ENCODE data around the gene SCN1A. TPM values are rescaled to one million over a fixed set of nuclear protein-coding genes. Genes with fewer than 3 reads are reported as not detected.

The SCN1A gene
- polyA plus RNA-seq, 1 of the 3 experiments (the other 2 are of a cell fraction), result not detected

DNA sequence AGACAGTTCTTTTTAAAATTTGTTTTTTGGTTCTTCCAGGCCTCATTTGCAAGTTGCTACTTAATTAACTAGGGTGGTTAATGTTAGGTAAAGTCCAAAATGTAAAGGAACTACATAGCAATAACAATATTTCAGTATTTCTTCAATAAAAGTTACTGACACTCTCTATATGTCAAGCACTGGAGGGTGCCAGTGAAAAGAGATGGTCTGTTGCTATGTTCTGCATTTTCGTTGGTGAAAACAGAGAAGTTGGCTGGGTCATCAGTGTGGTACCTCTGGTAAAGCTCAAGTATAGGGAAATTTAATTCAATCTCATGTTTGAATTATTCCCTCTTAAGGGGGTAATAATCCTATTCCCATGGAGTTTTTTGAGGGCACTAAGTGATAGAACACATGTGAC, 16.3 kb upstream of the SCN1A start:
- no peaks in the 10 kb centered on the region for H3K9me2 ChIP-seq
- TF ChIP-seq, protein P1, sequence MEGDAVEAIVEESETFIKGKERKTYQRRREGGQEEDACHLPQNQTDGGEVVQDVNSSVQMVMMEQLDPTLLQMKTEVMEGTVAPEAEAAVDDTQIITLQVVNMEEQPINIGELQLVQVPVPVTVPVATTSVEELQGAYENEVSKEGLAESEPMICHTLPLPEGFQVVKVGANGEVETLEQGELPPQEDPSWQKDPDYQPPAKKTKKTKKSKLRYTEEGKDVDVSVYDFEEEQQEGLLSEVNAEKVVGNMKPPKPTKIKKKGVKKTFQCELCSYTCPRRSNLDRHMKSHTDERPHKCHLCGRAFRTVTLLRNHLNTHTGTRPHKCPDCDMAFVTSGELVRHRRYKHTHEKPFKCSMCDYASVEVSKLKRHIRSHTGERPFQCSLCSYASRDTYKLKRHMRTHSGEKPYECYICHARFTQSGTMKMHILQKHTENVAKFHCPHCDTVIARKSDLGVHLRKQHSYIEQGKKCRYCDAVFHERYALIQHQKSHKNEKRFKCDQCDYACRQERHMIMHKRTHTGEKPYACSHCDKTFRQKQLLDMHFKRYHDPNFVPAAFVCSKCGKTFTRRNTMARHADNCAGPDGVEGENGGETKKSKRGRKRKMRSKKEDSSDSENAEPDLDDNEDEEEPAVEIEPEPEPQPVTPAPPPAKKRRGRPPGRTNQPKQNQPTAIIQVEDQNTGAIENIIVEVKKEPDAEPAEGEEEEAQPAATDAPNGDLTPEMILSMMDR (IDR thresholded peaks at IDR 0.05), result no peak
- TF ChIP-seq FOXM1 (IDR thresholded peaks at IDR 0.05; ENCODE audit: low read depth), result no peak
- TF ChIP-seq MEF2A (IDR thresholded peaks at IDR 0.05; ENCODE audit: borderline replicate concordance, low read depth), result no peak
- TF ChIP-seq POLR2AphosphoS5 (IDR thresholded peaks at IDR 0.05; ENCODE audit: low read depth, low read length), result no peak
- no peak for TF ChIP-seq TEAD4 (IDR thresholded peaks at IDR 0.05; ENCODE audit: borderline replicate concordance, insufficient read depth)
- TF ChIP-seq MXI1 (IDR thresholded peaks at IDR 0.05; ENCODE audit: low read depth, low read length), result no peak
- no peak for TF ChIP-seq JUND (IDR thresholded peaks at IDR 0.05)
- TF ChIP-seq CHD2 (IDR thresholded peaks at IDR 0.05; ENCODE audit: low read length, partially characterized antibody), result no peak
- TF ChIP-seq, protein P2, sequence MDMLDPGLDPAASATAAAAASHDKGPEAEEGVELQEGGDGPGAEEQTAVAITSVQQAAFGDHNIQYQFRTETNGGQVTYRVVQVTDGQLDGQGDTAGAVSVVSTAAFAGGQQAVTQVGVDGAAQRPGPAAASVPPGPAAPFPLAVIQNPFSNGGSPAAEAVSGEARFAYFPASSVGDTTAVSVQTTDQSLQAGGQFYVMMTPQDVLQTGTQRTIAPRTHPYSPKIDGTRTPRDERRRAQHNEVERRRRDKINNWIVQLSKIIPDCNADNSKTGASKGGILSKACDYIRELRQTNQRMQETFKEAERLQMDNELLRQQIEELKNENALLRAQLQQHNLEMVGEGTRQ (IDR thresholded peaks at IDR 0.05; ENCODE audit: borderline replicate concordance, low read depth, low read length), result no peak
- TF ChIP-seq, protein P3, sequence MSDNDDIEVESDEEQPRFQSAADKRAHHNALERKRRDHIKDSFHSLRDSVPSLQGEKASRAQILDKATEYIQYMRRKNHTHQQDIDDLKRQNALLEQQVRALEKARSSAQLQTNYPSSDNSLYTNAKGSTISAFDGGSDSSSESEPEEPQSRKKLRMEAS (IDR thresholded peaks at IDR 0.05; ENCODE audit: low read depth), result no peak
- no peak overlapping the region for H3K27ac ChIP-seq (ENCODE audit: low read depth in 2 of 2, low read length in 1 of 2)
- no peaks in the 10 kb centered on the region for H4K20me1 ChIP-seq (ENCODE audit: insufficient read depth)
- 45% methylated on average over 1 of the region's 1 CpG for WGBS (ENCODE audit: low lambda C conversion rate)
- no peaks in the 10 kb centered on the region for H3K4me1 ChIP-seq (ENCODE audit: control insufficient read depth in 1 of 2, insufficient read depth in 2 of 2, low read depth in 1 of 2, low read length in 1 of 2)
- no peak overlapping the region for H2AFZ ChIP-seq (ENCODE audit: low read depth)
- H3K27me3 ChIP-seq (ENCODE audit: insufficient read depth), result no peaks in the 10 kb centered on the region
- no peaks in the 10 kb centered on the region for H3K79me2 ChIP-seq (ENCODE audit: insufficient read depth)
- no peak overlapping the region for H3K4me2 ChIP-seq
- ChIA-PET POLR2A (no interaction called here), CTCF (interaction anchor here (1.3 to 1.8 kb wide), 2 partner anchors 8 to 16 kb away, joined by 3 to 4 read pairs; partner anchors contain the start of gene SCN1A)
- no peak overlapping the region for H3K9ac ChIP-seq
- H3K4me3 ChIP-seq (ENCODE audit: low read depth in 2 of 2, low read length in 1 of 2), result no peak overlapping the region
- H3F3A ChIP-seq (replicated peaks; ENCODE audit: insufficient read depth), result no peaks in the 10 kb centered on the region
- no peak for DNase-seq
- no peaks in the 10 kb centered on the region for H3K9me3 ChIP-seq
- no peaks in the 10 kb centered on the region for H3K36me3 ChIP-seq (replicated peaks in 1 of 2; ENCODE audit: control insufficient read depth in 1 of 2, insufficient read depth in 2 of 2, low read length in 1 of 2)

DNA sequence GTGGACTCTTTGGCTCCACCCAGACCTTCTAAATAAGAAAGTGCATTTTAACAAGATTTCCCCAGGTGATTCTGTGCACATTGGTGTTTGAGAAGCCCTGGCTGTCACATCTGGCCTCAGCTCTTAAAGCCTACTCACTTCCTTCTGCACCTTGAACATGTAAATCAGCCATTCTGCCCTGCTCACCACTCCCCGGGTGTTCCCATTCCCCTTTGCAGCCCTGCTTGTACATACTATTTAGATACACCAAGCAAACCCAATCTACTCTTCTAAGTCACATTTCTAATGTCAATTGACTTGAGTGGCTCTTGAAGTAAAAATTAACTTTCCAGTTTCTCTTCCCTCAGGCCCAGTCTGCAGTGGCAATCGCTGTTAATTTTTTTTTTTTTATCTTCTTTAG, 13.1 kb upstream of the SCN1A start:
- Histone ChIP-seq H3K36me3 (replicated peaks in 1 of 2; ENCODE audit: control insufficient read depth in 1 of 2, insufficient read depth in 2 of 2, low read length in 1 of 2) (no peaks in the 10 kb centered on the region), H2AFZ (ENCODE audit: low read depth) (no peak overlapping the region), H3K4me1 (ENCODE audit: control insufficient read depth in 1 of 2, insufficient read depth in 2 of 2, low read depth in 1 of 2, low read length in 1 of 2) (no peaks in the 10 kb centered on the region), H3K9me3 (no peaks in the 10 kb centered on the region), H3K4me2 (no peak overlapping the region), H4K20me1 (ENCODE audit: insufficient read depth) (no peaks in the 10 kb centered on the region), H3K27me3 (ENCODE audit: insufficient read depth) (no peaks in the 10 kb centered on the region), H3F3A (replicated peaks; ENCODE audit: insufficient read depth) (no peaks in the 10 kb centered on the region), H3K79me2 (ENCODE audit: insufficient read depth) (no peaks in the 10 kb centered on the region), H3K4me3 (ENCODE audit: low read depth in 2 of 2, low read length in 1 of 2) (no peak overlapping the region), H3K9ac (no peak overlapping the region), H3K9me2 (no peaks in the 10 kb centered on the region), H3K27ac (ENCODE audit: low read depth in 2 of 2, low read length in 1 of 2) (no peak overlapping the region)
- DNase-seq, result no peak
- POLR2A ChIA-PET, result no interaction called here
- CTCF ChIA-PET, result interaction anchor here (0.9 to 1.0 kb wide), 2 partner anchors 34 to 79 kb away, joined by 3 read pairs; no protein-coding TSS in a partner anchor
- 68% methylated on average over 2 of the region's 2 CpGs for WGBS (ENCODE audit: low lambda C conversion rate)
- no peak for TF ChIP-seq TCF12 (IDR thresholded peaks at IDR 0.05)
- TF ChIP-seq, protein P4, sequence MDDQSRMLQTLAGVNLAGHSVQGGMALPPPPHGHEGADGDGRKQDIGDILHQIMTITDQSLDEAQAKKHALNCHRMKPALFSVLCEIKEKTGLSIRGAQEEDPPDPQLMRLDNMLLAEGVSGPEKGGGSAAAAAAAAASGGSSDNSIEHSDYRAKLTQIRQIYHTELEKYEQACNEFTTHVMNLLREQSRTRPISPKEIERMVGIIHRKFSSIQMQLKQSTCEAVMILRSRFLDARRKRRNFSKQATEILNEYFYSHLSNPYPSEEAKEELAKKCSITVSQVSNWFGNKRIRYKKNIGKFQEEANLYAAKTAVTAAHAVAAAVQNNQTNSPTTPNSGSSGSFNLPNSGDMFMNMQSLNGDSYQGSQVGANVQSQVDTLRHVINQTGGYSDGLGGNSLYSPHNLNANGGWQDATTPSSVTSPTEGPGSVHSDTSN (IDR thresholded peaks at IDR 0.05), result no peak
- TF ChIP-seq, protein P5, sequence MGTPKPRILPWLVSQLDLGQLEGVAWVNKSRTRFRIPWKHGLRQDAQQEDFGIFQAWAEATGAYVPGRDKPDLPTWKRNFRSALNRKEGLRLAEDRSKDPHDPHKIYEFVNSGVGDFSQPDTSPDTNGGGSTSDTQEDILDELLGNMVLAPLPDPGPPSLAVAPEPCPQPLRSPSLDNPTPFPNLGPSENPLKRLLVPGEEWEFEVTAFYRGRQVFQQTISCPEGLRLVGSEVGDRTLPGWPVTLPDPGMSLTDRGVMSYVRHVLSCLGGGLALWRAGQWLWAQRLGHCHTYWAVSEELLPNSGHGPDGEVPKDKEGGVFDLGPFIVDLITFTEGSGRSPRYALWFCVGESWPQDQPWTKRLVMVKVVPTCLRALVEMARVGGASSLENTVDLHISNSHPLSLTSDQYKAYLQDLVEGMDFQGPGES (IDR thresholded peaks at IDR 0.05; ENCODE audit: low read depth, low read length), result no peak
- no peak for TF ChIP-seq FOXM1 (IDR thresholded peaks at IDR 0.05; ENCODE audit: low read depth)
- TF ChIP-seq NFIC (IDR thresholded peaks at IDR 0.05; ENCODE audit: borderline replicate concordance), result no peak
- TF ChIP-seq, protein P6, sequence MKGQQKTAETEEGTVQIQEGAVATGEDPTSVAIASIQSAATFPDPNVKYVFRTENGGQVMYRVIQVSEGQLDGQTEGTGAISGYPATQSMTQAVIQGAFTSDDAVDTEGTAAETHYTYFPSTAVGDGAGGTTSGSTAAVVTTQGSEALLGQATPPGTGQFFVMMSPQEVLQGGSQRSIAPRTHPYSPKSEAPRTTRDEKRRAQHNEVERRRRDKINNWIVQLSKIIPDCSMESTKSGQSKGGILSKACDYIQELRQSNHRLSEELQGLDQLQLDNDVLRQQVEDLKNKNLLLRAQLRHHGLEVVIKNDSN (IDR thresholded peaks at IDR 0.05; ENCODE audit: borderline replicate concordance, low read depth), result no peak
- no peak for TF ChIP-seq MXI1 (IDR thresholded peaks at IDR 0.05; ENCODE audit: low read depth, low read length)
- no peak for TF ChIP-seq FOXJ3 (CRISPR knock-in tag; IDR thresholded peaks at IDR 0.05)
- no peak for TF ChIP-seq NRF1 (IDR thresholded peaks at IDR 0.05; ENCODE audit: low read depth, low read length)
- TF ChIP-seq TEAD4 (IDR thresholded peaks at IDR 0.05; ENCODE audit: borderline replicate concordance, insufficient read depth), result no peak
- TF ChIP-seq RCOR1 (IDR thresholded peaks at IDR 0.05; ENCODE audit: low read length), result no peak
- TF ChIP-seq EZH2phosphoT487 (IDR thresholded peaks at IDR 0.05; ENCODE audit: borderline replicate concordance, low read depth), result no peak

Measured in SK-N-SH (cell line).